PC-9 (cell line): ENCODE data around the gene DVL1.

ENCODE experiments used
- CTCF ChIP-seq: fragments of 200-600 bp; sonication (generic); conservative IDR thresholded peaks from 2 replicates; pipeline ENCODE4 v1.6.1; 2017; ENCODE audit warnings: mixed run types, antibody characterized with exemption, mild to moderate bottlenecking, moderate library complexity
- EZH2 ChIP-seq: fragments of 200-600 bp; sonication (generic); IDR thresholded peaks from 2 replicates; pipeline ENCODE4 v1.8.0; 2017; ENCODE audit warnings: antibody characterized with exemption, low read depth

DNA sequence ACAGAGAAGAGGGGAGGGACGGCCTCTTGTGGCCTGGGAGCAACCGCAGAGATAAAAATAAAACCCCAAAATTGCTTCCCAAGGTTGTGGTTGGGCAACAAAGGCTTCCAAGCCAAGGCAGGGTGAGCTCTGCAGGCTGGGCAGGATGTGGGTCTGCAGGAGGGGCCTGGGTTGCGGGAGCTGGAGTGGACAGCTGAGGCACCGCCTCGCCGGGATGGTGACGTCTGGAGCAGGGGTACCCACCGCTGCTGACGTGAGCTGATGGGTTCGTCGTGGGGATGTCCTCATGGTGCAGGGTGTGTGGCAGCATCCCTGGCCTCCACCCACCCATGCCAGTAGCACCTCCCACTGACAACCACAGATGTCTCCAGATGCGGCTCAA, 22.1 kb upstream of the DVL1 start:
- TF ChIP-seq CTCF (no peak), EZH2 (no peak)
